ENCODE results near the gene ANKRD61. TPM values are rescaled to one million over a fixed set of nuclear protein-coding genes. Genes with fewer than 3 reads are reported as not detected.
"Not testable (repeated sequence)": the region's sequence is repeated elsewhere in the genome, so short reads cannot be mapped to it uniquely, and the experiment has no call there.

The ANKRD61 gene
- polyA plus RNA-seq, 3 donors = not detected

GRCh38 chr7:6049780-6050179, 18.6 kb downstream of the ANKRD61 start:
- Histone ChIP-seq H3K27me3 (ENCODE audit: control insufficient read depth in 2 of 2, insufficient read depth in 2 of 2, low read length in 2 of 2) (no peaks in the 10 kb centered on the region), H3K36me3 (replicated peaks in 1 of 2; ENCODE audit: control insufficient read depth in 1 of 2, insufficient read depth in 2 of 2, low read length in 2 of 2) (peaks cover 57 to 93% of the 10 kb centered on the region in 2 donors), H3K9me3 (replicated peaks in 1 of 2; ENCODE audit: control insufficient read depth in 1 of 2, insufficient read depth in 1 of 2, low read length in 2 of 2) (no peaks in the 10 kb centered on the region), H3K4me2 (replicated peaks; ENCODE audit: extremely low read depth, low read length, poor library complexity, severe bottlenecking) (no peak overlapping the region), H3K9ac (ENCODE audit: insufficient read depth, low read length, poor library complexity, severe bottlenecking) (no peak overlapping the region), H4K20me1 (ENCODE audit: insufficient read depth, low read length) (peaks cover 1% of the 10 kb centered on the region), H3K4me1 (ENCODE audit: control insufficient read depth in 1 of 2, insufficient read depth in 2 of 2, low read length in 2 of 2) (no peaks in the 10 kb centered on the region), H3K27ac (ENCODE audit: low read depth in 1 of 2, low read length in 2 of 2) (no peak overlapping the region), H3K4me3 (replicated peaks in 1 of 3; ENCODE audit: low read depth in 2 of 3, low read length in 3 of 3) (no peak overlapping the region), H2AFZ (ENCODE audit: insufficient read depth, low read depth, low read length, poor library complexity, severe bottlenecking) (no peak overlapping the region), H3K79me2 (ENCODE audit: insufficient read depth, low read length) (peaks cover 28% of the 10 kb centered on the region)
- Mint-ChIP-seq H3K9me3 (no peaks in the 10 kb centered on the region), H3K27me3 (ENCODE audit: low read depth in 3 of 3) (no peaks in the 10 kb centered on the region), H3K27ac (no peak overlapping the region), H3K4me1 (no peaks in the 10 kb centered on the region), H3K36me3 (peaks cover 44 to 80% of the 10 kb centered on the region in 2 donors), H3K4me3 (no peak overlapping the region)
- no peak for TF ChIP-seq CTCF (IDR thresholded peaks at IDR 0.05)
- intact Hi-C loops (cut with micrococcal nuclease) = no loop called here
- WGBS (ENCODE audit: insufficient coverage) = no CpG with 5 or more reads among the region's 4 CpGs
- no peak for DNase-seq

GRCh38 chr7:6051185-6051584, 20.0 kb downstream of the ANKRD61 start:
- DNase-seq; intact Hi-C loops (cut with micrococcal nuclease); H3K27ac ChIP-seq (ENCODE audit: low read depth in 1 of 2, low read length in 2 of 2); H2AFZ ChIP-seq (ENCODE audit: insufficient read depth, low read depth, low read length, poor library complexity, severe bottlenecking); H3K4me1 ChIP-seq (ENCODE audit: control insufficient read depth in 1 of 2, insufficient read depth in 2 of 2, low read length in 2 of 2); H3K27ac Mint-ChIP-seq; H3K4me3 Mint-ChIP-seq; H3K9me3 Mint-ChIP-seq; H4K20me1 ChIP-seq (ENCODE audit: insufficient read depth, low read length); H3K4me1 Mint-ChIP-seq; H3K9ac ChIP-seq (ENCODE audit: insufficient read depth, low read length, poor library complexity, severe bottlenecking); H3K27me3 Mint-ChIP-seq (ENCODE audit: low read depth in 3 of 3); H3K27me3 ChIP-seq (ENCODE audit: control insufficient read depth in 2 of 2, insufficient read depth in 2 of 2, low read length in 2 of 2); H3K4me3 ChIP-seq (replicated peaks in 1 of 3; ENCODE audit: low read depth in 2 of 3, low read length in 3 of 3); H3K4me2 ChIP-seq (replicated peaks; ENCODE audit: extremely low read depth, low read length, poor library complexity, severe bottlenecking); H3K9me3 ChIP-seq (replicated peaks in 1 of 2; ENCODE audit: control insufficient read depth in 1 of 2, insufficient read depth in 1 of 2, low read length in 2 of 2): not testable (repeated sequence)
- H3K36me3 Mint-ChIP-seq = peaks cover 46 to 77% of the 10 kb centered on the region in 2 donors
- Histone ChIP-seq H3K36me3 (replicated peaks in 1 of 2; ENCODE audit: control insufficient read depth in 1 of 2, insufficient read depth in 2 of 2, low read length in 2 of 2) (peaks cover 44 to 86% of the 10 kb centered on the region in 2 donors), H3K79me2 (ENCODE audit: insufficient read depth, low read length) (peaks cover 38% of the 10 kb centered on the region)
- 100% methylated on average over 1 of the region's 9 CpGs for WGBS (ENCODE audit: insufficient coverage)
